PFSK-1 (cell line): ENCODE measurements around the gene AUH.

Experiments
- FOXP2 ChIP-seq: optimal IDR thresholded peaks from 2 replicates; pipeline ENCODE3; 2011; ENCODE audit warnings: borderline replicate concordance, control low read depth, inconsistent platforms; ENCODE audit not compliant: insufficient read depth; ENCODE audit errors: extremely low read length, extremely low read depth
- POLR2AphosphoS5 ChIP-seq: IDR thresholded peaks from 2 replicates; pipeline ENCODE4 v1.6.1; 2012; ENCODE audit warnings: low read depth, mild to moderate bottlenecking, control low read depth, low read length, moderate library complexity
- SIN3A ChIP-seq: IDR thresholded peaks from 2 replicates; pipeline ENCODE4 v1.6.1; 2012; ENCODE audit warnings: mild to moderate bottlenecking, low read length, moderate library complexity, borderline replicate concordance; ENCODE audit not compliant: insufficient read depth
- TAF1 ChIP-seq: IDR thresholded peaks from 2 replicates; pipeline ENCODE4 v1.6.1; 2012; ENCODE audit warnings: low read length, control low read depth, borderline replicate concordance; ENCODE audit not compliant: insufficient read depth
- TF ChIP-seq, protein P1 (sequence below), 2 experiments: IDR thresholded peaks; 2 replicates each; pipeline versions ENCODE4 v1.6.1 to v1.8.0; 2011 to 2012; ENCODE audit warnings: low read depth in 2 of 2, low read length in 2 of 2, control low read depth in 1 of 2, inconsistent platforms in 1 of 2, mild to moderate bottlenecking in 1 of 2, moderate library complexity in 1 of 2; ENCODE audit not compliant: insufficient read depth in 1 of 2

The AUH gene

DNA sequence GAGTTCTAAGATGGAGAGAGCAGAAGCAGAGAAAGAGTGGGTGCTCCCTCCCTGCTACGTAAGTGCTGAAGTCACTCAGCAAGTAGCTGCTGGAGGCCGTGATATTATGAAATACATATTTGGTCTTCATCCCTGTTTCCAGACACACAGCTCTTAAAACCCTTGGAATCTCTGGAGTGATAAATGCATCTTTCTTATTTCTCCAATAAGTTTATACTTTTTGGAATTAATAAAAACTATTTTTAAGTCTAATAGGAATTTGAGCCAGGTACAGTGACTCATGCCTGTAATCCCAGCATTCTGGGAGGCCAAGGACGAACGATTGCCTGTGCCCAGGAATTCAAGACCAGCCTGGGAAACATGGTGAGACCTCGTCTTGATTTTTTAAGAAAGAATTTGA is 60.6 kb downstream of the AUH start:
- TF ChIP-seq TAF1 (no peak), POLR2AphosphoS5 (no peak), SIN3A (no peak), FOXP2 (no peak)
- TF ChIP-seq, protein P1, sequence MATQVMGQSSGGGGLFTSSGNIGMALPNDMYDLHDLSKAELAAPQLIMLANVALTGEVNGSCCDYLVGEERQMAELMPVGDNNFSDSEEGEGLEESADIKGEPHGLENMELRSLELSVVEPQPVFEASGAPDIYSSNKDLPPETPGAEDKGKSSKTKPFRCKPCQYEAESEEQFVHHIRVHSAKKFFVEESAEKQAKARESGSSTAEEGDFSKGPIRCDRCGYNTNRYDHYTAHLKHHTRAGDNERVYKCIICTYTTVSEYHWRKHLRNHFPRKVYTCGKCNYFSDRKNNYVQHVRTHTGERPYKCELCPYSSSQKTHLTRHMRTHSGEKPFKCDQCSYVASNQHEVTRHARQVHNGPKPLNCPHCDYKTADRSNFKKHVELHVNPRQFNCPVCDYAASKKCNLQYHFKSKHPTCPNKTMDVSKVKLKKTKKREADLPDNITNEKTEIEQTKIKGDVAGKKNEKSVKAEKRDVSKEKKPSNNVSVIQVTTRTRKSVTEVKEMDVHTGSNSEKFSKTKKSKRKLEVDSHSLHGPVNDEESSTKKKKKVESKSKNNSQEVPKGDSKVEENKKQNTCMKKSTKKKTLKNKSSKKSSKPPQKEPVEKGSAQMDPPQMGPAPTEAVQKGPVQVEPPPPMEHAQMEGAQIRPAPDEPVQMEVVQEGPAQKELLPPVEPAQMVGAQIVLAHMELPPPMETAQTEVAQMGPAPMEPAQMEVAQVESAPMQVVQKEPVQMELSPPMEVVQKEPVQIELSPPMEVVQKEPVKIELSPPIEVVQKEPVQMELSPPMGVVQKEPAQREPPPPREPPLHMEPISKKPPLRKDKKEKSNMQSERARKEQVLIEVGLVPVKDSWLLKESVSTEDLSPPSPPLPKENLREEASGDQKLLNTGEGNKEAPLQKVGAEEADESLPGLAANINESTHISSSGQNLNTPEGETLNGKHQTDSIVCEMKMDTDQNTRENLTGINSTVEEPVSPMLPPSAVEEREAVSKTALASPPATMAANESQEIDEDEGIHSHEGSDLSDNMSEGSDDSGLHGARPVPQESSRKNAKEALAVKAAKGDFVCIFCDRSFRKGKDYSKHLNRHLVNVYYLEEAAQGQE (IDR thresholded peaks at IDR 0.05; ENCODE audit: insufficient read depth in 1 of 2, low read depth in 2 of 2, low read length in 2 of 2), result no peak

DNA sequence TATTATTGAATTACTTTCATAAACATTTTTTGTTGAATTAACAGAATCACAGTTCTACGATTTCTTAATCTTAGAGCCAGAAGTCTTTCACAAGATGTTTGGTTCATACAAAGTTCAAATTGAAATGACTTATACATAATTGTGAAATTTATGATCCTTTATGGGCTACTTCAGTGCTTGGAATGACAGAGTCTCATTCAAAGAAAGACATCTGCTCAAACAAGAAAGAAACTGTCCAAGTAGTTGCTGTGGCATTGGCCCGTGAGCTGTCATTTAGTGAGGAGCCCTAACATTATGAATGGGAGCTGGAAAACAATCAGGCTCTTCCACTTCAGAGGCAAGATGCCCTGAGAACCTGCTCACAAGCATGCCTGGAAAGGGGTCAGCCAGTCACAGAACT is 63.4 kb downstream of the AUH start:
- no peak for TF ChIP-seq POLR2AphosphoS5
- TF ChIP-seq SIN3A, result no peak
- no peak for TF ChIP-seq TAF1
- TF ChIP-seq FOXP2, result no peak
- TF ChIP-seq, protein P1 (IDR thresholded peaks at IDR 0.05; ENCODE audit: insufficient read depth in 1 of 2, low read depth in 2 of 2, low read length in 2 of 2), result no peak

DNA sequence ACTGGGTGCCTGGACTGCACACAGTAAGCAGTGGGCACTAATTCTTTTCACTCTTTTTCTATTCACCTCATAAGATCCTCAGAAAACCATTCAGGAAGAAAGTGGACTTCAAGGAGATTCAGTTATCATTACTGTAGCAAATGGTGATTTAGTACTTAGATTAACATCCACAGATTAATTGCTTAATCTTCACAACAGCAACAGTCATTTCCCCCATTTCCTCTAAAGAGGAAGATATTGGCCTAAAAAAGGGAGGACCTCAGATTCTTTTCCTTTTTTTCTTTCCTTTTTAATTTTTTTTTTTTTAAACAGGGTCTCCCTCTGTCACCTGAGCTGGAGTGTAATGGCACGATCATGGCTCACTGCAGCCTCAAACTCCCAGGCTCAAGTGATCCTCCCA is 64.4 kb downstream of the AUH start:
- TF ChIP-seq, protein P1 (IDR thresholded peaks at IDR 0.05; ENCODE audit: insufficient read depth in 1 of 2, low read depth in 2 of 2, low read length in 2 of 2), result no peak
- TF ChIP-seq POLR2AphosphoS5 (no peak), FOXP2 (no peak), SIN3A (no peak), TAF1 (no peak)

DNA sequence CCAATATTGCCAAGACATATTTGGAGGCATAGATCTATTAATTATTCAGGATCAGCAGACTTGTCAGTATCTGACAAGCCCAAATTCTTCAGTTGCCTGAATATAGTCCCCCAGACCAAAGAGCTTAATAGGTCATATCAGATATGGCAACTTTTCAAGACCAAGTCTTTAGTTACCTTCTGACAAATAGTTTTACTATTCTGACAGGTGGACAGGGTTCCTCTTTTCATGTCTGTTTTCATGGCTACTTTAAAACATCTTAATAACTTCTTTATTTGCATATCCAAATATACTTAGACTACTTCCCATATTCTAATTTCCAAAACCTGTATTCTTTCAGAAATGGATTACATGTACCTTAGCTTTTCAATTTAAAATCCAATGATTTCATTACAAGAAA is 65.4 kb downstream of the AUH start:
- TF ChIP-seq, protein P1 (IDR thresholded peaks at IDR 0.05; ENCODE audit: insufficient read depth in 1 of 2, low read depth in 2 of 2, low read length in 2 of 2), result no peak
- no peak for TF ChIP-seq SIN3A
- no peak for TF ChIP-seq TAF1
- no peak for TF ChIP-seq FOXP2
- no peak for TF ChIP-seq POLR2AphosphoS5

DNA sequence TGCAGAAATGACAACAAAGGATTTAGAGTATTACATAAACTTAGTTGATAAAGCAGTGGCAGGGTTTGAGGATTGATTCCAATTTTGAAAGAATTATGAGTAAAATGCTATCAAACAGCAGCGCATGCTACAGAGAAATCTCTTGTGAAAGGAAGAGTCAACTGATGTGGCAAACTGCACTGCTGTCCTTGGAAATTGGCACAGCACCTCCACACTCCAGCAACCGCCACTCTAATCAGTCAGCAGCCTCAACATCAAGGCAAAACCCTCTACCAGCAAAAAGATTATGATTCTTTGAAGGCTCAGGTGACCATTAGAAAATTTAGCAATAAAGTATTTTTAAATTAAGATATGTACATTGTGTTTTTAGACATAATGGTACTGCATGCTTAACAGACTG is 66.4 kb downstream of the AUH start:
- no peak for TF ChIP-seq SIN3A
- TF ChIP-seq POLR2AphosphoS5, result no peak
- no peak for TF ChIP-seq FOXP2
- TF ChIP-seq, protein P1 (IDR thresholded peaks at IDR 0.05; ENCODE audit: insufficient read depth in 1 of 2, low read depth in 2 of 2, low read length in 2 of 2), result no peak
- TF ChIP-seq TAF1, result no peak
